Measurements from ENCODE around the gene GLT6D1.
A peak's percentile ranks its signal among the peaks of the same experiment; 100 is the strongest.
"Not testable (repeated sequence)": the region's sequence is repeated elsewhere in the genome, so short reads cannot be mapped to it uniquely, and the experiment has no call there.

The GLT6D1 gene, protein sequence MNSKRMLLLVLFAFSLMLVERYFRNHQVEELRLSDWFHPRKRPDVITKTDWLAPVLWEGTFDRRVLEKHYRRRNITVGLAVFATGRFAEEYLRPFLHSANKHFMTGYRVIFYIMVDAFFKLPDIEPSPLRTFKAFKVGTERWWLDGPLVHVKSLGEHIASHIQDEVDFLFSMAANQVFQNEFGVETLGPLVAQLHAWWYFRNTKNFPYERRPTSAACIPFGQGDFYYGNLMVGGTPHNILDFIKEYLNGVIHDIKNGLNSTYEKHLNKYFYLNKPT

DNA sequence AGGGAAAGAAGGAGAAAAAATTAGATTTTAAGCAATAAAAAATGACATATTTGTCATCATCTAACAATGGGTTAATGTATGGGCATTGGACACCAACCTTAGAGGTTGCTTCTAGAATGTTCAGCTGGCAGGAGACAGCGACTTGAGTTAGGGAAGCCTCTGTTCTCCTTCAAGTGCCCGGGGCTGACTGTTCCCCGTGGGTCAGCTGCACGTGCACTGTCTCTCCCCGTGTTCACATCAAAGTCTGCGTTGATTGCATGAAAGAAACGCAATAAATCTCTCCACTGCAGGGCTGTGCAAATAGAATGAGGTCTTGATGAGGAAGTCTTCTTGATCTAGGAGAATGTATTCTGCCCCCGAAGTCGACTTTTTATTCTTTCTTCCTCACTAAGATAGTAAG is at the start of gene GLT6D1:
Gene GLT6D1, minus strand, starts transcription at position 345 of the 400 bp plus-strand sequence. CDS start 353 bp downstream, outside the sequence.
- intact Hi-C loops (cut with DNase I), result no loop called here

DNA sequence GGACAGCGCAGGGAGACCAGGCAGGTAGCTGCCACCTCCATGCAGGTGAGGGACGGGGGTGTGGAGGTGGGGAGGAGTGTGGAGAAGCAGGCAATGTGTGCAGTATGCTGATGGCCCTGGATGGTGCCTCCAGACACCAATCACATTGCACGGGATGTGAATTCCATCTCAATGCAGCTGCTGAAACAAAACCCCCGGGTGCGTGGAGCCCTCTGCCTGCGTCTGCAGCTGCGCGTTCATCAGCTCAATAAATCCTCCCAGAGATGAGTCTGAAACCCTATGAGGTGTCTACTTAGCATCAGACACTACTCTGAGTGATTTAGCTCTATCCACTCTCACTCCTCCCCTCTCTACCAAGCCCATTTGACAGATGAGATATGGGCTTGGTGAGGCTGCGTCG is 49.7 kb upstream of the GLT6D1 start:
- intact Hi-C loops (cut with DNase I), result no loop called here
- peak in 2 of 10 donors; percentile 37 to 48 for DNase-seq

More for the DNA sequence above, at the start of gene GLT6D1:
- no peak for DNase-seq

DNA sequence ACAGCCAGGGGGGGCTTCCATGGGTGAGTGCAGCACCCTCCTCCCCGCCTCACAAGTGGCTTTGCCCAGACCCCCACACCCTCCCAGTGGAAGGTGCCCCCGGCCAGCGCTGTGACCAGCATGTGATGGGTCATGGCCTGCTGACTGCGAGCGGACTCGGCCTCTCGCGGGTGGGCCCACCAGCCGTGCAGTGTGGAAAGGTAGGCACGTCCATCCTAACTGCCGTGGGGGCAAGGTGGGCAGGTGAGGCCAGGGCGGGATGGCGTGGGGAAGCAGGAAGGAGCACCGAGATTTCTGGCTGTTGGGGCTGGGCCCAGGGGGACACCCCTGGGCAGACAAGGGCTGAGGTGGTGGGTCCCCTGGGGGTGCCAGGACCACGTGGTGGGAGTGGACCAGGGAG is 47.9 kb upstream of the GLT6D1 start:
- intact Hi-C loops (cut with DNase I), result no loop called here
- DNase-seq, result no peak

- intact Hi-C loops (cut with DNase I), result no loop called here
- DNase-seq, result no peak
These were observed 45.4 kb upstream of the GLT6D1 start for GRCh38 chr9:135684691-135685090.

DNA sequence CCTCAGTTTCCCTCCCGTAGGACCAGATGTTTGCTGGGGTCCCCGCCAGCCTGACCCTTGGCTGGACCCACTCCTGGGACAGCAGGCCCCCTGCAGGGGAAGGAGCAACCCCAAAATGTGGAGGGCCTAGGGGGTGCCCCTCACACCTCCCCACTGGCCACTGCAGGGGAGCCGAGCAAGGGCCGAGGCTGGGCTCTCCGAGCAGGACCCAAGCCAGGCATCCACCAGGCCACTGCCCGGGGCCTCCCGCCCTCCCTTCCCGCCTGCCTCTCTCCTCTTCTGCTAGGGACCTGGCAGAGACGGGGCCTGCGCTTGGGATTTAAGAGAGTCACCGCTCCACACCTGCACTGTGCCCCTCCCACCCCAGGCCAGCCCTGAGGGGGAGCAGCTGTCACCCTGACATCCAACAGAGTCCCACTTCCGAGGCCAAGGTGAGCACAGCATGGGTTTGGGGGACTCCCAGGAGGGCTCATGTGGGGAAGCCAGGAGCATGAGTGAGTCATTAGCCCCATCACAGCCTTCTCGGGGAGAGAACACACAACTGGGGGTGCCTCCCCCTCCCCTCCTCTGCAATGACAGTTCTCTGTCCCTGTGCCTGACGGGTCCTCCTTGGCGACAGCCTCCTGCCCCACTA is 44.2 kb upstream of the GLT6D1 start:
- intact Hi-C loops (cut with DNase I), result no loop called here
- DNase-seq, result no peak

GRCh38 chr9:135681161-135681560 is 41.8 kb upstream of the GLT6D1 start:
- intact Hi-C loops (cut with DNase I), result no loop called here
- DNase-seq, result no peak

GRCh38 chr9:135680056-135680455 is 40.7 kb upstream of the GLT6D1 start:
- no peak for DNase-seq
- intact Hi-C loops (cut with DNase I), result no loop called here

DNA sequence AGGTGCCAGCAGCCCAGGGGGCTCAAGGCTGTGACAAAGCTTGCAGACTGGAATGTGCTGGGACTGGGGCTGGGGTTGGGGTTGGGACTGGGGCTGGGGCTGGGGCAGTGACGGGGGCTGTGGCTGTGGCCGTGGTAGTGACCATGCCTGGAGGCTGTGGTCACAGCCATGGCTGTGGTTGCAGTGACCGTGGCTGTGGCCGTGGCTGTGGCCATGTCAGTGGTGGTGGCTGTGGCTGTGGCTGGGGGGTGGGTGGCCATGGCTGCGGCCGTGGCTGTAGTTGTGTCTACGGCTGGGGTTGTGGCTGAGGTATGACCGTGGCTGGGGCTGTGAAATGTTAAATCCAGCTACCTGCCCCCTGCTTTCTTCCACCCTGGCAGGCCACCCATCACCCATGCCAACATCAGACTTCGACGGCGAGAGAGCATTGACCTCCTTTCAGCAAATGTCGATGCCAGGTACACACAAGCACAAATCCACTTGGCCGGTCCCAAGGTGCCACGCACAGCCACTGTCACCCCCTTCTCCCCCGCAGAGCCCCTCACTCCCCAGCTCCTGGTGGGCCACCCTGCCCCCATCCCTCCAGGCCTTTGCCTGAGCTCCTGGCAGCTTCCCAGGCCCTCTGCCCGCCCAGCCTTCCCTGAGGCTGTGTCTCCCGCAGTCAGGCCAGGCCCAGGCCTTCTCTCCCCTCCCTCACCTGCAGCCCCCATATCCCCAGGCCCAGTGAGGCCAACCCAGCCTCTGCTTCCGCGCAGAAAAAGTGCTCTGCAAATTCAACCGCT is 39.1 kb upstream of the GLT6D1 start:
- no peak for DNase-seq
- intact Hi-C loops (cut with DNase I), result no loop called here

GRCh38 chr9:135677641-135678168 is 38.4 kb upstream of the GLT6D1 start:
- intact Hi-C loops (cut with DNase I), result no loop called here
- DNase-seq, result no peak

DNA sequence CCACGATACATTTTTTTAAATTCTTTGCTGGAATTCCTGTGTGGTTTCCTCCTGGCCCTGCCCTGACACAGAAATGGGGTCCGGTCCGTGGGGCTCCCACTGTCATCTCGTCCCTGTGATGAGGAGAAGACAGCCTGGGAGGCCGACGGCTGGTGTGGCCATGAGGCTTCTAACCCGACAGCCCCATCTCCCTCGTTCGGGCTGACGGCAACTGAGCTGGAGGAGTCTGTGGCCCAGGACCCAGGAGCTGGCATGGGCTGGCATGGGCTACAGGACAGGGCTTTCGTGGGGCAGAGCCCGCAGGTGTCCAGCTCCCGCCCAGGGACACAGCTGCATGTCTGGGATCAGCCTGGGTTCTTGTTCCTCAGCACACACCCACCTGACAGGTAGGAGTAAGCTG is 37.6 kb upstream of the GLT6D1 start:
- DNase-seq, result peak in 1 of 10 donors; percentile 80
- intact Hi-C loops (cut with DNase I), result no loop called here

DNA sequence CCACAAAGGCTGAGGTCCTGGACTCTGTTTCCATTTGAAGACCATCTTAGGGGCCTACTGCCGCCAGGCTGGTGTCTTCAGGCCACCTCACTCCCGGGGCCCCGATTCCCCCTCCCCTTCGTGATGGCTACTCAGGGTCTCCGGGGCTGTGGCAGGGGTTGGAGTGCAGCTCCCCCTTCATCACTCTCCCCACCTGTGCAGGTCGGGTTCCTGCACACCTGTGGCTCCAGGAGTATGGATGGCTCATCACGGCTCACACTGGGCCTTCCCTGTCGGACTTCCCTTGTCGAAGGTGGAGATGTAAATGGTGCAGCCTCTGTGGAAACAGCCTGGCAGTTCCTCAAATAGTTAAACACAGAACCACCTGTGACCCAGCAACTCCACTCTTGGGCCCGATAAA is 35.6 kb upstream of the GLT6D1 start:
- DNase-seq, result peak in 2 of 10 donors; percentile 8 to 39
- intact Hi-C loops (cut with DNase I), result no loop called here

GRCh38 chr9:135673941-135674340 is 34.6 kb upstream of the GLT6D1 start:
- DNase-seq, result peak in 4 of 10 donors; percentile 29 to 82 (median 64)
- intact Hi-C loops (cut with DNase I), result no loop called here

- intact Hi-C loops (cut with DNase I), result not testable (repeated sequence)
- peak in 3 of 10 donors; percentile 22 to 59 (median 58) for DNase-seq
These were observed 33.4 kb upstream of the GLT6D1 start for GRCh38 chr9:135672786-135673185.

- intact Hi-C loops (cut with DNase I), result no loop called here
- peak in 3 of 10 donors; percentile 24 to 59 (median 52) for DNase-seq
These were observed 32.3 kb upstream of the GLT6D1 start for GRCh38 chr9:135671591-135672041.

DNA sequence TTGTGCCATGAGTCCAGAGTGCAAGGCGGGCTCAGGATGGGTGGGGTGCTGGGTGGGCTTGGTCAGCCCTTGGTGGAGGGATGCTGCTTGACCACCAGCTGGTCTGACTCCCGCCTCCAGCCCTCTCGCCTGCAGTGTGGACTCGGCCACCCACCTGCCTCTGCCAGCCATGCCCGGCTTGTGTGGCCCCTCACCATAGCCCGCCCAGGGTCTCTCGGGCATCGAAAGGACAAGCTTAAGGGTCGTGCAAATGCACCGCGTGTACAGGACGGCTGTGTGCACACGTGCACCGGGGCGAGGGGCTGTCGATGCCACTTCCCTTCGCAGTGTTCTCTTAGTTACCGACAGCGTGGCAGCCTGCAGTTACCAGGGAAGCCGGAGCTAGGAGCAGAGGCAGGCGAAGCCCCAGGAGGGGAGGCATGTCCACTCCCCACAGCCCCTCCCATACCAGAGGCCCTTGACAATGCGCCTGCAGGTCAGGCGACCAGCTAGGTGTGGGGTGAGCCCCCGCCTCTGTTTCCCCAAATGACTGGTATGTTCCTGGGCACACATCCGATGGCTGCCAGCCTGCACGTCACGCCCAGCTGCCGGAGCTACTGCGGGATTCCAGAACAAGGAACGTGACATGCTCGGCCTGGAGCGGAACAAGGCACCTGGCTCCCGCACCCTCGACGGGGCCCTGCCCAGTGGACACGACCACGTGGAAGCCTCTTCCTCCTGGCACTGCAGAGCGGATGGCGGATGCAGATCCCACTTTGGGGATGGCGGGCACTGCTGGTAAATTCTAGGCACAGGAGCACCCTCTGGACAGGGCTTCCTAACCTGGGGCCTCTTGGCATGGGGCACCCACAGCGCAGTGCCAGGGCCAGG is 31.6 kb upstream of the GLT6D1 start:
- intact Hi-C loops (cut with DNase I), result no loop called here
- peak in 3 of 10 donors; percentile 24 to 79 (median 72) for DNase-seq

DNA sequence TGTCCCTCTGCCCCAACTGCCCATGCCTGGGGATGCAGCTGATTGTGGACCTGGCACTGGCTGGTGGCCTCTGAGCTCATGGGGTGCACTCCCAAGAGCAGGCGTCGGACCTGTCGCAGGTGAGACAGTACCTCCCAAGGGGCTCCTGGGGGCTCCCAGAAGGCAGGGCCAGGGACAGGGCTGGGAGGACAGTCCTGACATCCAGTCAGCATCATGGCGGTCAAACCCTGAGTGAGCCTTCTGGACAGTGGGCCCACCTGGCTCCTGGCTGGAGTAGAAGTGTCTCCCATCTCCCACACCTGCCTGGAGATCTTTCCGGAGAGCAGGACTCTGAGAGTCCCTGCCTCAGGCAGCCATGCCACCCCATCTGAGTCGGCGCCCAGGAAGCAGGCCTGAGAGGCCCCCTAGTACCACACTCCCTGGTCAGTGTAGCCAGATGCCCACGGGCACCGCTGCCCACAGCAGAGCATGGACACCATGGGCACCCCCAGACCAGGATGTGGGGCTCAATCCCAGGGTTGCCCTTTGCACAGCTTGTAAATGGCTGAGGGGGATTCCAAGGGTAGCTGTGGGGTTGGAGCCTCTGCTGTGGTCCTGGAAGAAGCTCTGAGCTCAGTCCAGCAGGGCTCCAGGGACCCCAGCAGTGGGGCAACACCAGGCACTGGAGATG is 30.4 kb upstream of the GLT6D1 start:
- intact Hi-C loops (cut with DNase I), result no loop called here
- peak in 2 of 10 donors; percentile 19 to 73 for DNase-seq

DNA sequence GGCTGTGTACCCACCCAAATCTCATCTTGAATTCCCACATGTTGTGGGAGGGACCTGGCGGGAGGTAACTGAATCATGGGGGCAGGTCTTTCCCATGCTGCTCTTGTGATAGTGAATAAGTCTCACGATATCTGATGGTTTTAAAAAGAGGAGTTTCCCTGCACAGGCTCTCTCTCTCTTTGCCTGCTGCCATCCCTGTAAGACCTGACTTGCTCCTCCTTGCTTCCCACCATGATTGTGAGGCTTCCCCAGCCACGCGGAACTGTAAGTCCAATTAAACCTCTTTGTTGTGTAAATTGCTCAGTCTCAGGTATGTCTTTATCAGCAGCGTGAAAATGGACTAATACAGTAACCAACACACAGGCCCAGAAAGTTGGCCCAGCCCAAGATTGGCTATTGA is 29.7 kb upstream of the GLT6D1 start:
- DNase-seq; intact Hi-C loops (cut with DNase I): not testable (repeated sequence)

- peak in 7 of 10 donors; percentile 26 to 91 (median 50) for DNase-seq
- intact Hi-C loops (cut with DNase I), result no loop called here
These were observed 28.2 kb upstream of the GLT6D1 start for GRCh38 chr9:135667463-135668001.

Measured in posterior cingulate gyrus (tissue), 11 donors.